HG03565 (cell line): ENCODE measurements around the gene CBFA2T2.
"Not testable (repeated sequence)": the region's sequence is repeated elsewhere in the genome, so short reads cannot be mapped to it uniquely, and the experiment has no call there.

Experiments used
- ATAC-seq: cut with Tn5 transposase; IDR thresholded peaks from one replicate; pipeline ENCODE4 v1.9.1; 2021; ENCODE audit warnings: mild to moderate bottlenecking, moderate library complexity; ENCODE audit not compliant: unreplicated experiment

Gene CBFA2T2

GRCh38 chr20:33541797-33542196 lies 51.9 kb downstream of the CBFA2T2 start:
- no peak for ATAC-seq

GRCh38 chr20:33545763-33546162 lies 55.9 kb downstream of the CBFA2T2 start:
- ATAC-seq: no peak

GRCh38 chr20:33549229-33549999 lies 59.5 kb downstream of the CBFA2T2 start:
- ATAC-seq: no peak

- ATAC-seq: no peak
These were observed 61.9 kb downstream of the CBFA2T2 start for GRCh38 chr20:33551778-33552177.

GRCh38 chr20:33552519-33552918 lies 62.6 kb downstream of the CBFA2T2 start:
- ATAC-seq: no peak

- no peak for ATAC-seq
These were observed 63.6 kb downstream of the CBFA2T2 start for GRCh38 chr20:33553516-33553915.

GRCh38 chr20:33554914-33555420 lies 65.1 kb downstream of the CBFA2T2 start:
- ATAC-seq: peak; percentile 97

GRCh38 chr20:33555755-33556154 lies 65.9 kb downstream of the CBFA2T2 start:
- no peak for ATAC-seq

- ATAC-seq: no peak
These were observed 66.3 kb downstream of the CBFA2T2 start for GRCh38 chr20:33556246-33556645.

- no peak for ATAC-seq
These were observed 68.7 kb downstream of the CBFA2T2 start for GRCh38 chr20:33558348-33559144.

GRCh38 chr20:33559212-33559611 lies 69.3 kb downstream of the CBFA2T2 start:
- ATAC-seq: no peak

- no peak for ATAC-seq
These were observed 70.1 kb downstream of the CBFA2T2 start for GRCh38 chr20:33560026-33560425.

- ATAC-seq: not testable (repeated sequence)
These were observed 71.2 kb downstream of the CBFA2T2 start for GRCh38 chr20:33561053-33561452.

- no peak for ATAC-seq
These were observed 72.1 kb downstream of the CBFA2T2 start for GRCh38 chr20:33561692-33562601.

GRCh38 chr20:33563788-33564187 lies 73.9 kb downstream of the CBFA2T2 start:
- ATAC-seq: no peak

GRCh38 chr20:33566781-33567603 lies 77.1 kb downstream of the CBFA2T2 start:
- ATAC-seq: no peak

GRCh38 chr20:33567949-33568348 lies 78.1 kb downstream of the CBFA2T2 start:
- no peak for ATAC-seq

GRCh38 chr20:33568378-33568777 lies 78.5 kb downstream of the CBFA2T2 start:
- ATAC-seq: no peak

- no peak for ATAC-seq
These were observed 79.2 kb downstream of the CBFA2T2 start for GRCh38 chr20:33568868-33569801.
